Hippocampal formation (tissue), 2 donors: Measurements from ENCODE around the gene CSTF1.
A peak's percentile ranks its signal among the peaks of the same experiment; 100 is the strongest.

Source experiments
- DNase-seq, 2 donors: peaks; one replicate each; lab custom pipeline; 2025; lab: John Stamatoyannopoulos, UW

Gene CSTF1

DNA sequence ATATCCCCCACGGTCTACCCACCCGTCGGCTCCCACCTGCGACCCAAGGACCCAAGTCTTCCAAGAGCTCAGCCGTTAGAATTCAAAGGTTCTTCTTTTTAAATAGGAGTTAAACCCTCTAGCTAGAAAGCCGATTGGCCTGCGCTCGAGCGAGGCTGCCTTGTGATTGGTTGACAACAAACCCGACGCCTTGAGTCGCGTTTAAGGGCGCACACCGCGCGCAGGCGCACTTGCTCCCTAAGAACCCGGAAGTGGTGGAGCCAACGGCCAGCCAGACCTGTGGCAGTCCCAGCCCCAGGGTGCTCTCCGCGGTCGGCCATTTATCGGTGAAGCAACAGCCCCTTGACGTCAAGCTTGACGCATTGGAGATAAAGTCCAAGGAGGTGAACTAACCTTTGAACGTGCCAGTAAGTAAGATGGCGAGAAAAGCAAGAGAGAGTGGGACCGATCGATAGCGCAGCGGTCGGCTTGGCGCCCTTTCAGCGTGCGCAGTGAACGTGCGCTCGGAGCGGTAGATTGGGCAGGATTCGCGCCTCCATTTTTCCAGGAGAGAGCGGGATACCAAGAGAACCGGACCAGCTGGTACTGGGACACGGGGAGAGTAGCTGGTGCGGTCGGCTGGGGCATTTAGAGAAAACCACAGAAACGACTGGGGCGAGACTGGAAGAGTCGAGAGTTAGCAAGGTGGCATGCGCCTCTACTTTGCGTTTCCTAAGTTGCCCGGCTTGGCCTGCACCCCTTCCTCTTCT, at the start of gene CSTF1, which contains the start of gene AURKA:
CSTF1 (plus strand) TSS at position 514 of the 749 bp plus-strand sequence. CDS start 2,908 bp downstream, outside the sequence.
AURKA (minus strand) TSS at position 84 of the 749 bp plus-strand sequence. CDS start 4,018 bp downstream, outside the sequence.
- peak; percentile 98 for DNase-seq

GRCh38 chr20:56342783-56343182, 49.7 kb upstream of the CSTF1 start:
- DNase-seq, result no peak

DNA sequence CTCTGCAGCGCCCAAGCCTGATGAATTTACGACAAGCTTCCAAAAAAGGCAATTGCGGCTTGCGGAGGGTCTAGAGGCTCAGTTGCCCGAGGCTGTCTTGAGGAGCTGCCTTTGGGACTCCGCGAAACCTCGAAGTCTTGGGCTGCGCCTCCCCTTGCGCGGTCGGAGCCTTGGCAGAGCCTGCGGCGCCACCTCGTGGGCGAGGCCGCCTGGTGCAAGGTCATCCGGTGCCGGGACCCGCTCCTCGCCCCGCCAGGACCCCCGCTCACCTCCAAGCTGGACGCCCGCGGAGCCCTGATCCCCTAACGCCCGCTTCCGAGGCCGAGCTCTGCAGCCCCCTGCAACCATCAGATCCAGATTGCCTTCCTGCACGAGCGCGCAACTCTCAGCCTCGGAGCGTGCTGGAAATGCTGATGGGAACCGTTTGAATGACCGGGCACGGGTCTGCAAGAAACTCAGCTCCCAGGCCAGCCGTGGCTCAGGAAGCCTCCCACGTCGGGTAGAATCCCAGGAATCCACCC, 48.5 kb upstream of the CSTF1 start:
- DNase-seq, result peak in 1 of 2 donors; percentile 8

DNA sequence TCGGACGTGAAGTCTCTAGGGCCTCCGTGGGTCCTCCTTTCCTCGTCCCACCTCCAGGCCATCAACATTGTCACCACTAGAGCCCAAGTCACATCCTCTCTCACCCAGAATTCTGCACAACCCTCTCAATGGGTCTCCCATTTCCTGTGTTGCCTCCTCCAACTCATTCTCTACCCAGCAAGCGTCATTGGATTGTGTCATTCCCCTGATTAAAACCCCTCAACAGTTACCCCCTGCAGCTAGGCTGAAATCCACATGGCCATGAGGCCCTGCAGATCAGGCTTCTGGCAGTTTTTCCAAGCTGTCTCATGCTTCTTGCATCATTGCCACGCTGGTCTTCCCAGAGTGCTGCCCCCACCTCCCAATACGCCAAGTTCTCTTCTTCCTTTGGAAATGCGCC, 46.5 kb upstream of the CSTF1 start:
- no peak for DNase-seq

- no peak for DNase-seq
These were observed 44.7 kb upstream of the CSTF1 start for GRCh38 chr20:56347628-56348304.

GRCh38 chr20:56348305-56348693, 44.1 kb upstream of the CSTF1 start:
- no peak for DNase-seq

GRCh38 chr20:56348746-56349145, 43.7 kb upstream of the CSTF1 start:
- DNase-seq, result no peak

DNA sequence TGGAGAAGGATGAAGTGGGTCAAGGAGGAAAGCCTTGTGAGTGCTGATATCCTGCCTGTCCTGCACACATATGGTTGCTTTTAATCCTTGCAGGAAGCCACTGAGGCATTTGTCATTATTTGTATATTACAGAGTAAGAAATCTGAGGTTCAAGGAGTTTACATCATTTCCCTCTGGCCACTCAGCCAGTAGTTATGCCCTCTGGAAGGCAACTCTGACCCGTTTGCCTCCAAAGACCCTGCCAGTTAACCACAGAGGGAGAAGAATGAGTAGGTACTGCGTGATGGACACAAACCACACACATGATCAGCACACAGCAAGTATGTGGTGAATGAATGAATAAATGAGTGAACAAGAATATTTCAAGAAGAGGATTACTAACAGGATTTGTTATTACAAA, 41.6 kb upstream of the CSTF1 start:
- DNase-seq, result no peak

GRCh38 chr20:56352345-56353055, 39.9 kb upstream of the CSTF1 start:
- DNase-seq, result no peak

DNA sequence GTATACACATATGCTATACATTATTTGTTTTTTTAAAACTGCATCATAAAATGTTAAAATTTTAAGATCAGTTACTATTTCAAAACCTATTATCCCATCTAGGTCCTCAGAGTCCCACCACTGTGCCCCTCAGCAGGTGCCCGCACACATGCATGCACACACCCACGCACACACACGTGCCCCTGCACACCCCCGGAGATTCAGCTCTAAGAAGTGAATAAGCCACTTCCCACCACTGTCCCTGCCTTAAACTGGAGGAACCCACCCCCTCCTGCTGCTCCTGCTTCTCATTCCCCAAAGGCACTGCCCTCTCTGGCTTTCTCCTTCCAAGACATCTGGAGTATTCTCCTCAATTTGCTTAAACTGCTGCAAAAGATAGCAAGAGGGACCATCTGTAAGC, 39.1 kb upstream of the CSTF1 start:
- no peak for DNase-seq

DNA sequence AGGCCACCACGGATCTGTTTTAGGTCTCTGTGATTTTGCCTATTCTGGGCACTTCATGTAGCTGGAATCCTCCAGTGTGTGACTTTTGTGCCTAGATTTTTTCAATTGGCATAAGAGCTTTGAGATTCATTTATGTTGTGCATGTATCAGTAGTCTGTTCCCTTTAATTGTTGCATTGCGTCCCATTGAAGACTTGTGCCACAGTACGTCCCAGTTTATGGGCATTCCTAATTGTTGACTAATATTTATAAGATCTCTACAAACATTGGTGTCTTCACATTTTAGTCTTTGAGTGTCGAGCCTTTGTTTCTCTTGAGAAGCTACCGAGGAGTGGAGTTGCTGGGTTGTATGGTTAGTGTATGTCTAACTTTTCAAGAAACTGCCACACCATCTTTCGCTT, 34.4 kb upstream of the CSTF1 start:
- DNase-seq, result no peak

- DNase-seq, result peak; percentile 85 to 91
These were observed 33.7 kb upstream of the CSTF1 start, which contains the start of gene FAM210B for GRCh38 chr20:56358600-56359211. Gene FAM210B (plus strand): TSS chr20:56358974. CDS start chr20:56359006, 32 bp downstream.

GRCh38 chr20:56359212-56360132, 33.0 kb upstream of the CSTF1 start:
- DNase-seq, result peak in 1 of 2 donors; percentile 15

GRCh38 chr20:56360133-56360907, 32.1 kb upstream of the CSTF1 start:
- DNase-seq, result no peak

GRCh38 chr20:56360908-56361205, 31.6 kb upstream of the CSTF1 start:
- DNase-seq, result no peak

GRCh38 chr20:56361900-56362299, 30.5 kb upstream of the CSTF1 start:
- no peak for DNase-seq

GRCh38 chr20:56362833-56363413, 29.5 kb upstream of the CSTF1 start:
- no peak for DNase-seq

DNA sequence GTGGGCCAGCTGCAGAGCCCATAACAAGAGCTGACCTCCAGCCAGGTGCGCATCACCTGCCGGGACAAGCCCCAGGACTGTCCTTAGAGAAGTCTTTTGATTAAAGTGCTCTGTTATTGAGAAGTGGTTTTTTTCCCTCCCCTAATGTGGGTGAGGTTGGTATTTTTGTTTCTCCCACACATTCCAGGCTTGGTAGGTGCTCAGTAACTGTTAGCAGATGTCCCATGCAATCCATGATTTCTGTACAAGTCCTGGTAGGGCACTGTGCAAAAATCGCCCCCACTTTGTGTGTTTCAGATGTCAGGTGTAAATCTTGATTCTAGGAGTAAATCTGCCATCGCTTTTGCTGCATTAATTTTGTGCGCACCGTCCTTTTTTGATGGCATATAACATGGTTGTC, 29.0 kb upstream of the CSTF1 start:
- no peak for DNase-seq

- DNase-seq, result peak; percentile 16 to 51
These were observed 23.9 kb upstream of the CSTF1 start for GRCh38 chr20:56368351-56369134.
